ENCODE measurements around the gene CLCNKB. TPM values are rescaled to one million over a fixed set of nuclear protein-coding genes. Genes with fewer than 3 reads are reported as not detected.

The CLCNKB gene
- total and polyA plus RNA-seq, 2 donors (not counting 3 experiments of a cell fraction or from before 2014, with no cell fraction given): 0.18 TPM; not detected in 1

DNA sequence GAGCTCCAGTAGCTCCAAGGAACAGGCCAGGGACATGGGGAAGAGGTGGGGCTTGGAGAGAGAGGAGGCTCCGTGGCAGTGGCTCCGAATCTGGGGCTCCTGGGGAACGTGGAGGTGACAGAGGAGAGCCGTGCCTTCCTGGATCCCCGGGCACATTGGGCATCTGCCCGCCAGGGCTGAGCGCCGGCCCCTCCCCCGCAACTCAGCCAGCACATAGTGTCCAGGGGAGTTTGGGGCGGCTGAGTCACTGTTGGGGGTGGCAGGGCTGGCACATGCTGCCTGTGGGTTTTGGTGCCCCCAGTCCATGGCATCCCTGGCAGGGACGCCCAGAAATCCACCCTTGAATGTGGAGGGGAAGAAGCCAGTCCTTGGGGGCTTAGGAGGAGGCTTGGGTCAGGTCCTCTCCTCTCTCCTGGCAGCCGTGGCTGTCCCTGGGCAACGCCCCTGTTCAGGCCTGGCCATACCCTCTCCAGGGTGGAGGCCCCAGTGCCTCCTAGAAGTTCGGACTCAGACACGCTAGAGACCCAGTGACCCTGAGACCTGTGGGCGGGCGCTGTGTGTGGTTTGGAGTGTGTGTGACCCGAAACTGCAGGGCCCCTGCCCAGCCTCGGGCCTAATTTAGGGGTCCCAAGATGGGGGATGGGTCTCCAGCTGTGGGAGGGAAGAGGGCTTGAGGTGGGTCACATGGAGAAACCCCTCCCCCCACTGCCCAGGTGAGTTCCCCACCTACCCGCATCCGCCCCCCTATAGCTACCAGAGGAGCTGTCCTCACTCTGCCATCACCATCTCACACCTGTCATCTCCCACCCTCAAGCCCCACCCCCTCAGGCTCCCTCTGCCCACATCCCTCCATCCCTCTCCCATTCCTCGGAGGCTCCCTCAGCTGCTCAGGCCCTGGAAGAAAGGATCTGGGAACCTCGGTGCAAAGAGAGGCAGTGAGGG lies 27.4 kb upstream of the CLCNKB start:
- ChIA-PET CTCF (no interaction called here), POLR2A (no interaction called here)
- H3K4me1 ChIP-seq (ENCODE audit: control insufficient read depth, extremely low read depth, insufficient read depth, low read length): peaks cover 4% of the 10 kb centered on the region
- no peak overlapping the region for H2AFZ ChIP-seq (ENCODE audit: low read depth, low read length)
- no peak overlapping the region for H3K4me2 ChIP-seq (ENCODE audit: insufficient read depth, low read length)
- FAIRE-seq: no peak
- H3K9me1 ChIP-seq (replicated peaks; ENCODE audit: control insufficient read depth, extremely low read depth, insufficient read depth, low read length): no peaks in the 10 kb centered on the region
- intact Hi-C loops (cut with micrococcal nuclease): no loop called here
- H4K20me1 ChIP-seq (replicated peaks; ENCODE audit: control insufficient read depth, extremely low read depth, insufficient read depth, low read length): no peaks in the 10 kb centered on the region
- H3K9me3 ChIP-seq (replicated peaks; ENCODE audit: control insufficient read depth, insufficient read depth, low read length): no peaks in the 10 kb centered on the region
- no peaks in the 10 kb centered on the region for H3K36me3 ChIP-seq (ENCODE audit: control insufficient read depth in 2 of 2, extremely low read depth in 1 of 2, insufficient read depth in 2 of 2, low read length in 2 of 2)
- no peaks in the 10 kb centered on the region for H3K27me3 ChIP-seq (ENCODE audit: control insufficient read depth in 2 of 2, insufficient read depth in 2 of 2, low read length in 2 of 2)
- TF ChIP-seq, protein P1, sequence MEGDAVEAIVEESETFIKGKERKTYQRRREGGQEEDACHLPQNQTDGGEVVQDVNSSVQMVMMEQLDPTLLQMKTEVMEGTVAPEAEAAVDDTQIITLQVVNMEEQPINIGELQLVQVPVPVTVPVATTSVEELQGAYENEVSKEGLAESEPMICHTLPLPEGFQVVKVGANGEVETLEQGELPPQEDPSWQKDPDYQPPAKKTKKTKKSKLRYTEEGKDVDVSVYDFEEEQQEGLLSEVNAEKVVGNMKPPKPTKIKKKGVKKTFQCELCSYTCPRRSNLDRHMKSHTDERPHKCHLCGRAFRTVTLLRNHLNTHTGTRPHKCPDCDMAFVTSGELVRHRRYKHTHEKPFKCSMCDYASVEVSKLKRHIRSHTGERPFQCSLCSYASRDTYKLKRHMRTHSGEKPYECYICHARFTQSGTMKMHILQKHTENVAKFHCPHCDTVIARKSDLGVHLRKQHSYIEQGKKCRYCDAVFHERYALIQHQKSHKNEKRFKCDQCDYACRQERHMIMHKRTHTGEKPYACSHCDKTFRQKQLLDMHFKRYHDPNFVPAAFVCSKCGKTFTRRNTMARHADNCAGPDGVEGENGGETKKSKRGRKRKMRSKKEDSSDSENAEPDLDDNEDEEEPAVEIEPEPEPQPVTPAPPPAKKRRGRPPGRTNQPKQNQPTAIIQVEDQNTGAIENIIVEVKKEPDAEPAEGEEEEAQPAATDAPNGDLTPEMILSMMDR (IDR thresholded peaks at IDR 0.05; ENCODE audit: extremely low read depth in 1 of 2, insufficient read depth in 1 of 2, low read depth in 1 of 2, low read length in 2 of 2): no peak
- TF ChIP-seq MYC (IDR thresholded peaks at IDR 0.05; ENCODE audit: low read depth, low read length) (no peak), GATA2 (IDR thresholded peaks at IDR 0.05; ENCODE audit: insufficient read depth, insufficient read length, low read depth, low read length) (no peak), POLR2AphosphoS5 (IDR thresholded peaks at IDR 0.05; ENCODE audit: insufficient read depth, low read depth, low read length) (no peak), POLR2A (IDR thresholded peaks at IDR 0.05; ENCODE audit: low read depth, low read length) (no peak), JUN (IDR thresholded peaks at IDR 0.05; ENCODE audit: borderline replicate concordance, insufficient read depth, insufficient read length, low read depth) (no peak), FOS (IDR thresholded peaks at IDR 0.05; ENCODE audit: borderline replicate concordance, insufficient read depth, low read length) (no peak), EZH2 (IDR thresholded peaks at IDR 0.05; ENCODE audit: borderline replicate concordance, low read depth, low read length, severe bottlenecking) (no peak)
- TF ChIP-seq, protein P2, sequence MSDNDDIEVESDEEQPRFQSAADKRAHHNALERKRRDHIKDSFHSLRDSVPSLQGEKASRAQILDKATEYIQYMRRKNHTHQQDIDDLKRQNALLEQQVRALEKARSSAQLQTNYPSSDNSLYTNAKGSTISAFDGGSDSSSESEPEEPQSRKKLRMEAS (IDR thresholded peaks at IDR 0.05; ENCODE audit: insufficient read depth, insufficient read length): no peak
- no peak overlapping the region for H3K9ac ChIP-seq (replicated peaks; ENCODE audit: extremely low read depth, insufficient read depth, low read length)
- H3K79me2 ChIP-seq (ENCODE audit: control insufficient read depth, insufficient read depth, low read length): no peaks in the 10 kb centered on the region
- DNase-seq (ENCODE audit: low read depth, low spot score): no peak
- H3K4me3 ChIP-seq (replicated peaks in 1 of 3; ENCODE audit: insufficient read depth in 1 of 3, low read depth in 1 of 3, low read length in 3 of 3): no peak overlapping the region
- BruUV-seq (replicated peaks): no TSS peak
- dilution Hi-C loops (cut with MboI; ENCODE audit: extremely low pct_ligation_motif_present, low sequenced_read_pairs): no loop called here
- H3K27ac ChIP-seq (ENCODE audit: insufficient read depth, low read depth, low read length): no peak overlapping the region
